ENCODE measurements around the gene CARMIL1. TPM values are rescaled to one million over a fixed set of nuclear protein-coding genes. Genes with fewer than 3 reads are reported as not detected.

CARMIL1 gene
- total RNA-seq, 1 experiment from 2014 or later = 23.6 TPM

DNA sequence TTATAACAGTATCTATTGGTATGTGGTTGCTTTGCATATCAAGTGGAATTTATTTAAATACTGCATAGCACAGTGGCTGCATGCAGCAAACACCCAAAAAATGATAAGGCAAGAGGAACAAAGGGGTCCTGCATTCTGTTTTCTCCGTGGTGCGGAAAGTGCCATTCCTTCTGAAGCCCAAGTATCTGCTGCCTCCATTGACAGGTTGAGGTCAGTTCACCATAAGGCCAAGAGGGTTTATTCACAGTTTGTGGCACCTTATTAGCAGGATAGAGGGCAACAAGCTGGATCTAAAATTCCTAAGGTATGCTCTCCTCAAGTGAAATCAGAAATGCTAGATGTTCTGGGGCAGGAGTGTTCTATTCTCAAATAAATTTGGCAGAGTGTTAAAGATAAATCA is 9.3 kb downstream of the CARMIL1 start:
- Histone ChIP-seq H3K9me3 (ENCODE audit: control insufficient read depth, low read depth, low read length) (no peaks in the 10 kb centered on the region), H2BK20ac (ENCODE audit: low read depth, low read length, poor library complexity, severe bottlenecking) (no peak overlapping the region), H2BK120ac (ENCODE audit: low read depth, low read length, poor library complexity, severe bottlenecking) (no peak overlapping the region), H4K8ac (replicated peaks; ENCODE audit: insufficient read length, low read depth, low read length) (no peak overlapping the region), H2AK5ac (ENCODE audit: insufficient read length, low read length) (no peak overlapping the region), H3K23ac (ENCODE audit: insufficient read length, low read depth, low read length) (no peak overlapping the region), H3K4me2 (ENCODE audit: insufficient read depth, insufficient read length, low read length) (no peak overlapping the region), H3K4me1 (ENCODE audit: insufficient read depth, low read length) (no peaks in the 10 kb centered on the region; the same call in 1 of the 2 replicates), H3K18ac (ENCODE audit: insufficient read length, low read depth, low read length) (no peak overlapping the region), H3K79me2 (ENCODE audit: insufficient read depth, low read length) (no peaks in the 10 kb centered on the region; the same call in 1 of the 2 replicates), H2BK12ac (ENCODE audit: insufficient read length, low read depth, low read length) (no peak overlapping the region), H3K79me1 (ENCODE audit: insufficient read depth, low read depth, low read length, poor library complexity, severe bottlenecking) (peaks cover 4% of the 10 kb centered on the region), H3T11ph (ENCODE audit: low read length) (no peak overlapping the region), H4K20me1 (ENCODE audit: control insufficient read depth, insufficient read depth, insufficient read length) (no peaks in the 10 kb centered on the region), H3K9ac (ENCODE audit: extremely low read depth, insufficient read length, low read length) (no peak overlapping the region), H2BK5ac (ENCODE audit: insufficient read length, low read length) (no peak overlapping the region), H2AFZ (ENCODE audit: low read length) (no peak overlapping the region), H3K27me3 (ENCODE audit: insufficient read depth, low read length) (no peaks in the 10 kb centered on the region), H3K4ac (ENCODE audit: low read depth, low read length) (no peak overlapping the region), H3K27ac (ENCODE audit: insufficient read length, low read depth, low read length) (no peak overlapping the region), H3K14ac (ENCODE audit: insufficient read depth, low read length) (no peak overlapping the region), H3K23me2 (ENCODE audit: insufficient read length, low read depth, low read length, poor library complexity, severe bottlenecking) (no peaks in the 10 kb centered on the region), H2BK15ac (ENCODE audit: low read depth, low read length) (no peak overlapping the region), H3K56ac (ENCODE audit: insufficient read length, low read depth, low read length) (no peak overlapping the region), H4K91ac (ENCODE audit: insufficient read length, low read depth, low read length) (no peak overlapping the region), H4K5ac (ENCODE audit: insufficient read length, low read depth, low read length) (no peak overlapping the region)
- Mint-ChIP-seq H3K9me3 (no peaks in the 10 kb centered on the region), H3K4me1 (peaks cover 24 to 25% of the 10 kb centered on the region in 2 experiments), H3K4me3 (no peak overlapping the region), H3K27me3 (ENCODE audit: low read depth) (no peaks in the 10 kb centered on the region), H3K27ac (no peak overlapping the region), H3K36me3 (ENCODE audit: insufficient read depth in 1 of 3, low read depth in 3 of 3) (peaks cover 0 to 9% (median 7%) of the 10 kb centered on the region in 3 experiments; a peak in 6 of 7 replicates)
- WGBS (ENCODE audit: extremely low coverage, insufficient read length, low lambda C conversion rate) = no CpG with 5 or more reads among the region's 2 CpGs
- TF ChIP-seq, protein P1, sequence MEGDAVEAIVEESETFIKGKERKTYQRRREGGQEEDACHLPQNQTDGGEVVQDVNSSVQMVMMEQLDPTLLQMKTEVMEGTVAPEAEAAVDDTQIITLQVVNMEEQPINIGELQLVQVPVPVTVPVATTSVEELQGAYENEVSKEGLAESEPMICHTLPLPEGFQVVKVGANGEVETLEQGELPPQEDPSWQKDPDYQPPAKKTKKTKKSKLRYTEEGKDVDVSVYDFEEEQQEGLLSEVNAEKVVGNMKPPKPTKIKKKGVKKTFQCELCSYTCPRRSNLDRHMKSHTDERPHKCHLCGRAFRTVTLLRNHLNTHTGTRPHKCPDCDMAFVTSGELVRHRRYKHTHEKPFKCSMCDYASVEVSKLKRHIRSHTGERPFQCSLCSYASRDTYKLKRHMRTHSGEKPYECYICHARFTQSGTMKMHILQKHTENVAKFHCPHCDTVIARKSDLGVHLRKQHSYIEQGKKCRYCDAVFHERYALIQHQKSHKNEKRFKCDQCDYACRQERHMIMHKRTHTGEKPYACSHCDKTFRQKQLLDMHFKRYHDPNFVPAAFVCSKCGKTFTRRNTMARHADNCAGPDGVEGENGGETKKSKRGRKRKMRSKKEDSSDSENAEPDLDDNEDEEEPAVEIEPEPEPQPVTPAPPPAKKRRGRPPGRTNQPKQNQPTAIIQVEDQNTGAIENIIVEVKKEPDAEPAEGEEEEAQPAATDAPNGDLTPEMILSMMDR (conservative IDR thresholded peaks at IDR 0.05) = no peak; the same call in 2 of the 3 replicates
- DNase-seq = no peak

Measured in H9 (cell line).